ENCODE data around the gene ELOVL5. TPM values are rescaled to one million over a fixed set of nuclear protein-coding genes. Genes with fewer than 3 reads are reported as not detected.
"Not testable (repeated sequence)": the region's sequence is repeated elsewhere in the genome, so short reads cannot be mapped to it uniquely, and the experiment has no call there.

The ELOVL5 gene
- total RNA-seq, 1 donor from 2014 or later = 185 TPM

- Mint-ChIP-seq H3K36me3 (no peaks in the 10 kb centered on the region), H3K27me3 (ENCODE audit: insufficient read depth, low read depth) (no peaks in the 10 kb centered on the region), H3K9me3 (no peaks in the 10 kb centered on the region), H3K27ac (no peak overlapping the region), H3K4me1 (peaks cover 6% of the 10 kb centered on the region), H3K4me3 (no peak overlapping the region)
- H3K4me2 ChIP-seq = no peak overlapping the region
- H3K36me3 ChIP-seq = no peaks in the 10 kb centered on the region
- H3K9ac ChIP-seq = no peak overlapping the region
- H3K9me3 ChIP-seq (ENCODE audit: low read depth) = no peaks in the 10 kb centered on the region
- H3K4me3 ChIP-seq = no peak overlapping the region
- H3K27me3 ChIP-seq = no peaks in the 10 kb centered on the region
- peaks cover 7% of the 10 kb centered on the region for H3K4me1 ChIP-seq
- TF ChIP-seq CTCF (IDR thresholded peaks at IDR 0.05) (no peak), EZH2 (IDR thresholded peaks at IDR 0.05) (no peak), EZH2phosphoT487 (IDR thresholded peaks at IDR 0.05) (no peak)
- no peaks in the 10 kb centered on the region for H4K20me1 ChIP-seq (ENCODE audit: low read depth)
- H3F3A ChIP-seq (ENCODE audit: low read depth) = no peaks in the 10 kb centered on the region
- no peak for DNase-seq (ENCODE audit: low spot score)
- H2AFZ ChIP-seq (replicated peaks) = no peak overlapping the region
- no peak overlapping the region for H3K27ac ChIP-seq
- no peaks in the 10 kb centered on the region for H3K79me2 ChIP-seq (ENCODE audit: low read depth)
Measured at GRCh38 chr6:53394704-53395103, 46.0 kb upstream of the ELOVL5 start.

- H3K27me3 Mint-ChIP-seq (ENCODE audit: insufficient read depth, low read depth) = no peaks in the 10 kb centered on the region
- H3K4me1 Mint-ChIP-seq = peaks cover 8% of the 10 kb centered on the region
- no peaks in the 10 kb centered on the region for H3F3A ChIP-seq (ENCODE audit: low read depth)
- no peak overlapping the region for H3K4me2 ChIP-seq
- no peak overlapping the region for H3K9ac ChIP-seq
- H3K27me3 ChIP-seq = no peaks in the 10 kb centered on the region
- peaks cover 11% of the 10 kb centered on the region for H3K9me3 Mint-ChIP-seq
- no peaks in the 10 kb centered on the region for H3K36me3 ChIP-seq
- no peaks in the 10 kb centered on the region for H4K20me1 ChIP-seq (ENCODE audit: low read depth)
- H3K4me1 ChIP-seq = peaks cover 7% of the 10 kb centered on the region
- H3K9me3 ChIP-seq (ENCODE audit: low read depth) = no peaks in the 10 kb centered on the region
- H3K27ac ChIP-seq = no peak overlapping the region
- H3K4me3 Mint-ChIP-seq = no peak overlapping the region
- no peaks in the 10 kb centered on the region for H3K79me2 ChIP-seq (ENCODE audit: low read depth)
- H3K4me3 ChIP-seq = no peak overlapping the region
- H2AFZ ChIP-seq (replicated peaks) = no peak overlapping the region
- H3K27ac Mint-ChIP-seq = no peak overlapping the region
- no peak for DNase-seq (ENCODE audit: low spot score)
- no peaks in the 10 kb centered on the region for H3K36me3 Mint-ChIP-seq
- no peak for TF ChIP-seq EZH2phosphoT487 (IDR thresholded peaks at IDR 0.05)
- no peak for TF ChIP-seq CTCF (IDR thresholded peaks at IDR 0.05)
- no peak for TF ChIP-seq EZH2 (IDR thresholded peaks at IDR 0.05)
Measured at GRCh38 chr6:53391170-53391569, 42.4 kb upstream of the ELOVL5 start.

- Histone ChIP-seq H3K27ac (no peak overlapping the region), H3K27me3 (no peaks in the 10 kb centered on the region), H3K4me1 (peaks cover 7% of the 10 kb centered on the region), H3K36me3 (no peaks in the 10 kb centered on the region), H3F3A (ENCODE audit: low read depth) (no peaks in the 10 kb centered on the region), H3K4me3 (no peak overlapping the region), H2AFZ (replicated peaks) (peak overlapping the region; percentile 79), H3K4me2 (no peak overlapping the region), H3K79me2 (ENCODE audit: low read depth) (no peaks in the 10 kb centered on the region), H4K20me1 (ENCODE audit: low read depth) (no peaks in the 10 kb centered on the region), H3K9me3 (ENCODE audit: low read depth) (no peaks in the 10 kb centered on the region), H3K9ac (no peak overlapping the region)
- no peak overlapping the region for H3K27ac Mint-ChIP-seq
- peaks cover 2% of the 10 kb centered on the region for H3K27me3 Mint-ChIP-seq (ENCODE audit: insufficient read depth, low read depth)
- peaks cover 16% of the 10 kb centered on the region for H3K9me3 Mint-ChIP-seq
- no peak overlapping the region for H3K4me3 Mint-ChIP-seq
- TF ChIP-seq EZH2phosphoT487 (IDR thresholded peaks at IDR 0.05) (no peak), CTCF (IDR thresholded peaks at IDR 0.05) (no peak), EZH2 (IDR thresholded peaks at IDR 0.05) (no peak)
- peaks cover 8% of the 10 kb centered on the region for H3K4me1 Mint-ChIP-seq
- no peak for DNase-seq (ENCODE audit: low spot score)
- H3K36me3 Mint-ChIP-seq = no peaks in the 10 kb centered on the region
Measured at GRCh38 chr6:53390010-53390409, 41.3 kb upstream of the ELOVL5 start.

GRCh38 chr6:53388615-53389014 is 39.9 kb upstream of the ELOVL5 start:
- not testable (repeated sequence) for DNase-seq (ENCODE audit: low spot score); H3K27me3 Mint-ChIP-seq (ENCODE audit: insufficient read depth, low read depth); H3K27me3 ChIP-seq; H3K4me1 ChIP-seq; H3F3A ChIP-seq (ENCODE audit: low read depth); H3K36me3 Mint-ChIP-seq; H2AFZ ChIP-seq (replicated peaks); H3K4me3 ChIP-seq; H3K4me3 Mint-ChIP-seq; H3K9ac ChIP-seq; H3K9me3 ChIP-seq (ENCODE audit: low read depth); H4K20me1 ChIP-seq (ENCODE audit: low read depth); H3K4me2 ChIP-seq; H3K79me2 ChIP-seq (ENCODE audit: low read depth); H3K27ac Mint-ChIP-seq; H3K4me1 Mint-ChIP-seq; H3K27ac ChIP-seq; H3K36me3 ChIP-seq
- peaks cover 16% of the 10 kb centered on the region for H3K9me3 Mint-ChIP-seq

Data from neural progenitor cell (in vitro differentiated cells).